Neuron (in vitro differentiated cells): ENCODE measurements around the gene BTBD7.

Experiments used
- H2AFZ ChIP-seq: one replicate; pipeline ENCODE4 v1.6.1; 2013; ENCODE audit warnings: low read depth, mild to moderate bottlenecking, inconsistent platforms, low read length, moderate library complexity
- H3K27me3 ChIP-seq: one replicate; pipeline ENCODE4 v1.6.1; 2013; ENCODE audit warnings: low read length; ENCODE audit not compliant: insufficient read depth
- H3K36me3 ChIP-seq: one replicate; pipeline ENCODE4 v1.6.1; 2013; ENCODE audit warnings: low read length; ENCODE audit not compliant: insufficient read depth
- H3K4me1 ChIP-seq: one replicate; pipeline ENCODE4 v1.6.1; 2013; ENCODE audit warnings: low read length; ENCODE audit not compliant: insufficient read depth
- H3K4me3 ChIP-seq: 2 replicates; pipeline ENCODE4 v1.5.1; 2013; ENCODE audit warnings: mild to moderate bottlenecking, low read length, moderate library complexity
- H3K9me3 ChIP-seq: one replicate; pipeline ENCODE4 v1.6.1; 2013; ENCODE audit warnings: low read length

The BTBD7 gene

DNA sequence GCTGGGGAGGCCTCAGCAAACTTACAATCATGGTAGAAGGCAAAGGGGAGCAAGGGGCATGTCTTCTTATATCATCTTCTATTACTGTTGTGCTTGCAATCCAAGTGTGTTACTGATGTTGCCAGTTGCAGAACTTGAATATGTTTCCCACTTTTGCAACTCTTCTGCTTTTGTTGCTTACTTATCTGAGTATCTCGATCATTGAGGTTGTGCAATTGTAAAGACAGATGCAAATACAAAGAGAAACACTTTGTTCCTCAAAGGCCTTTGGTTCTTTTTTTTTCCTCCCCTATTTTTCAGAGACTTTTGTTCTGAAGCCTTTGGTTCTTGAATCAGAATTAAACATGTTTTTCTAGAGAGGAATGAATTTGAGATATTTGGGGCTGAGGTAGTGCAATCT lies 10.4 kb upstream of the BTBD7 start:
- Histone ChIP-seq H3K4me3 (no peak overlapping the region), H3K4me1 (peaks cover 13% of the 10 kb centered on the region), H3K27me3 (no peaks in the 10 kb centered on the region), H3K9me3 (peaks cover 2% of the 10 kb centered on the region), H3K36me3 (no peaks in the 10 kb centered on the region), H2AFZ (peak overlapping the region; percentile 61)

DNA sequence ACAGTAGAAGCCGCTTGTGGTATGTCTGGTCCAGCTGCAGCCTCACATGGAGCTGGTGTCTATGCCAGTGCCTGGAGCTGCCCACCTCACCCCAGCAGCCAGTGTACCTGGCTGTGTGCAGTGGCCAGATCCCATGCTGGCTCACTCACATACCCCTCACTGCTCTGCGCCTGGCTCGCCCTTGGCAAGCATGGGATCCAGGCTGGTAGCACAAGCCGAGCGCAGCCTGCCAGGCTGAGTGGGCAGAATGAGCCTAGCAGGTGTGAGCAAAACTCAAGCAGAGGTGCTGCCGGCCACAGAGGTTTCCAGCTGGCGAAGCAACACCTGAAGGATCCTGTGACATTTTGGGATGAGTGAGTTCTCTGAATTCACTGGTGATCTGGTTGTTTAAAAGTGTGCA lies 5.0 kb upstream of the BTBD7 start:
- Histone ChIP-seq H3K9me3 (peaks cover 14% of the 10 kb centered on the region), H3K4me3 (no peak overlapping the region), H3K4me1 (peaks cover 10% of the 10 kb centered on the region), H3K27me3 (no peaks in the 10 kb centered on the region), H3K36me3 (no peaks in the 10 kb centered on the region), H2AFZ (no peak overlapping the region)

DNA sequence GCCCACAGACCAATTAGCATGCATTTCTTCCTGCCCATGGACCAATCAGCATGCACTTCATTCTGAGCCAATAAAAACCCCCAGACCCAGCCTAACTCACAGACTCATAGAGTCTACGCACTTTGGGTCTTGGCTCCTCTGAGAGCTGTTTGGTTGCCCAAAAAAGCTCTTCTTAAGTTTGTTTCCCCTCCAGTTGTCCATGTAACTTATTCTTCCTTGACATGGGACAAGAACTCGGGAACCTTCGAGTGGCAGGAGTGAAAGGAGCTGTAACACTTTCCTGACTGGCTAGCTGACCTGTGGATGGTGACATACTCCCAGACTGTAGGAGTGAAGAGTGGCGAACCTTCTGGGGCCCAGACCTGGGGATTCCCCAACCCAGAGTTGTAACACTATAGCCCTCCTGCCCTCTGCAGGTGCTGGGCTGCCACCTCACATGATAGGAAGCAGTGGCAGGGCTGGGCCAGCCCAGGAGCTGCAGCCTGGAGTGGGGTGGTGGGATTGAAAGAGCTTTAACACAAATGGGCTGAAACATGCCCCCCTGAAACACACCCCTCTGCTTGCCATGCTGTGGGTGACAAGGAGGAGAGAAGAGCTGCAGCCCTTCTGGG lies 4.4 kb upstream of the BTBD7 start:
- Histone ChIP-seq H2AFZ (no peak overlapping the region), H3K4me1 (peaks cover 10% of the 10 kb centered on the region), H3K36me3 (no peaks in the 10 kb centered on the region), H3K27me3 (no peaks in the 10 kb centered on the region), H3K9me3 (peaks cover 14% of the 10 kb centered on the region), H3K4me3 (no peak overlapping the region)

DNA sequence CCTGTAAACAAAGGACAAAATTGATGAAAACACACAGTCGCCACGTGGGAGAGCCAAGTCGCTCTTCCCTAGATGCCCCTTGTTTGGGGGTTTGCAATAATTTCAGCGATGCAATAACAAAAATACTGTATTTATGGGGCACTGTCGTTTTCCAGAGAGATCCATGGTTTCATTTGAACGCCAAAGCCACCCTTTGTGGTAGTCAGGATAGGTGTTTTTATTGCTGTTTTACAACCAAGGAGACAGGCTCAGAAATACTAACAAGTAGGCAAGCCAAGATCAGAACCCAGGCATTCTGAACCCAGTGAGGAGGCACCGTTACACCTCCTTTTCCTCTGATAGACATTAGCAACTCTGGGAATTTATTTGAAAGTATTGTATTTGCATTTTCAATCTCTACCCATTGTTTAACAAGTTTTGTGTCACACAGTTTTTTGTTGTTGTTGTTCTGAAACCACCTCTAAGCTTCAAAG lies 831 bp upstream of the BTBD7 start:
- Histone ChIP-seq H3K27me3 (no peaks in the 10 kb centered on the region), H3K4me1 (peaks cover 26% of the 10 kb centered on the region), H3K9me3 (peaks cover 12% of the 10 kb centered on the region), H3K36me3 (no peaks in the 10 kb centered on the region), H3K4me3 (peak overlapping the region; percentile 63), H2AFZ (peak overlapping the region; percentile 74)

DNA sequence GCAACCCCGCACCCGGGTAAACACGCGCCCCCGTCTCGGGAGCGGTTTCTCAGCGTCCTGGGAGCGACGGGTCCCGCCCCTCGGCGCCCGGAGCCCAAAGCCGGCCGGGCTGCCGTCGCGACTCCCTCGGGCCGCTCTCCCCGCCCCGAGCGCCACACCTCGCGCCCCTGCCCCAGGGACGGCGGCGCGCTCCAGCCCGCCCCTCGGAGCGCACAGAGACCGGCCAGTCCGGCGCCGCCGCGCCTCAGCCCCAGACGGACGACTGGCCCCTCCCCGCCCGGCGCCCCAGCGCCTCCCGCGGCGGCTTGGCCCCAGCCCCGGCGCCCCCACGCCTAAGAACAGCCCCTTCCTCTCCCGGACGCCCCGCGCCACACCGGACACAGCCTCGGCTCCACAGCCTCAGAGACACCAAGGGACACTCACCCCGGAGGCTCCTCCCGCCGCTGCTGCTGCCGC lies 411 bp downstream of the BTBD7 start:
- peaks cover 6% of the 10 kb centered on the region for H3K9me3 ChIP-seq
- H3K36me3 ChIP-seq = no peaks in the 10 kb centered on the region
- H3K4me1 ChIP-seq = peaks cover 26% of the 10 kb centered on the region

DNA sequence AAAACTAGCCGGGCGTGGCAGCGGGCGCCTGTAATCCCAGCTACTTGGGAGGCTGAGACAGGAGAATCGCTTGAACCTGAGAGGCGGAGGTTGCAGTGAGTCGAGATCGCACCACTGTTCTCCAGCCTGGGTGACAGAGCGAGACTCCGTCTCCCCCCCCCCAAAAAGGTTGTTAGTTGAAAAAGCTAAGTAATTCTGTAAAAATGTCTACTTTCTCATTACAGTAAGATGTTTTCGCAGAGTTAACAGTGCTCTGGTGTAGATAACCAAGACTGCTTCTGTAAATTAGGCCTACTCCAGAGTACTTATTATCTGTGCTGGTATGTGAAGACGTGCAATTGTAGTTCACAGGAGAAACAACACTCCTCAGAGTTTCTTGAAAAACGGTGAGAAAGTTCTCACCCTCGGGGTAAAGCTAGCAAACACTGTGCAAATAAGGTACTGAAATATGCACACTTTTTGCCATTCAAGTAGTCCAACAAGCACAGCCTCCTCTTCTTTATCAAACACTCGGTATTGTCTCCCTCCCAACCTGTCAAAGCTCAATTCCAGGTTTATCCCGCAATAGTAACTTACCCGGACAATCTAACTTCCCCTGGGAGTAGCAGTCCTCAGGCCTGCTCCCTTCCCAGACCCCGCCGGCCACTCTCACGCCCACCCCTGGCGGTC lies 974 bp downstream of the BTBD7 start:
- Histone ChIP-seq H2AFZ (peak overlapping the region; percentile 93), H3K9me3 (peaks cover under 1% of the 10 kb centered on the region), H3K4me3 (peak overlapping the region; percentile 63), H3K27me3 (no peaks in the 10 kb centered on the region), H3K4me1 (peaks cover 26% of the 10 kb centered on the region), H3K36me3 (no peaks in the 10 kb centered on the region)

More for the DNA sequence above, 411 bp downstream of the BTBD7 start:
- peak overlapping the region; percentile 63 for H3K4me3 ChIP-seq
- peak overlapping the region; percentile 93 for H2AFZ ChIP-seq
- no peaks in the 10 kb centered on the region for H3K27me3 ChIP-seq

DNA sequence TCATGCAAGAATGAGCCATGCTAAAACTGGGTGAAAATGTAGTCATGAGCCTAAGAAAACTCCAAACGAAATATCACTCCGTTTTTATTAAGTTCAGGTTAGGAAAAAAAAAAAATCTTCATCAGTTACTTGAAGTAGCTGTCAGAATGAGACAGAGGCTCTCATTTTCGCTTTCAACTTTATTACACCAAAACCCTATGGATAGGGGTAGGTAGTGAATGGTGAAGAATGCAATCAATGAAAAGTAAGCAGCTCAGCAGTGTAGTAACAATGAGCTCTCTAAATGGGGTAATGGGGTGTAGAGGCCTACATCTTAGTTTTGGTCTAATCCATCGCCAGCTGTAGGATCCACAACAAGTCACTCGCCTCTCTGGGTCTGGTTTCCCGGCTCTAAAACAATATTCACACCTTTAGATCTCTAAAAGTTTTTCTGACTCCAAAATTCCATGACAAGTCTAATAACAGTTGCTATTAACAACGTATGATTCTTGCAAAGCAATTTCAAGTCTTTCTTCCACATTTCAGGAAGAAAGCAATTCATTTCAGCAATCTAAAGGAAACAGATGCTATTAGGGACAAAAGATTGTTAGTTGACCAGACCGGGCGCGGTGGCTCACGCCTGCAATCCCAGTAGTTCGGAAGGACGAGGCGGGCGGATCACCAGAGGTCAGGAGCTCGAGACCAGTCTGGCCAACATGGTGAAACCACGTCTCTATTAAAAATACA lies 1.7 kb downstream of the BTBD7 start:
- peak overlapping the region; percentile 63 for H3K4me3 ChIP-seq
- H3K36me3 ChIP-seq = no peaks in the 10 kb centered on the region
- no peak overlapping the region for H2AFZ ChIP-seq
- peaks cover 26% of the 10 kb centered on the region for H3K4me1 ChIP-seq
- H3K27me3 ChIP-seq = no peaks in the 10 kb centered on the region
- no peaks in the 10 kb centered on the region for H3K9me3 ChIP-seq

DNA sequence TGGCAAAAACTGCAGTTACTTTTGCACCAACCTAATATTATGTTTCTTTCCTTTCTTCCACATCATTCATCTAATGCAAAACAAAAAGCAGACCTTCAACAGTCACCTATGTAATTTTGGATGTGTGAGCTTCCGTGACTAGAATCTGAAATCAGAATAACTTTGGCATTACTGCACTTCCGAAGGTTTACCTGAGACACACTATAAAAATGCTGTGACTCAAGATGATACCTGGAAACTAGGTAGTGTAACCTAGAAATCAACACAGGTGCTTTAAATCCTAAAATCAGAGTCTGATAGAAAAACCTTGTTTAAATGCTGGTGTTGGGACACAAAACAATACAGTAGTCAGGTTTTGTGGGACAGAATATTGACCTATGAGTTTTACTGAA lies 2.2 kb downstream of the BTBD7 start:
- Histone ChIP-seq H3K4me3 (no peak overlapping the region), H3K4me1 (peaks cover 26% of the 10 kb centered on the region), H2AFZ (no peak overlapping the region), H3K9me3 (no peaks in the 10 kb centered on the region), H3K36me3 (no peaks in the 10 kb centered on the region), H3K27me3 (no peaks in the 10 kb centered on the region)

DNA sequence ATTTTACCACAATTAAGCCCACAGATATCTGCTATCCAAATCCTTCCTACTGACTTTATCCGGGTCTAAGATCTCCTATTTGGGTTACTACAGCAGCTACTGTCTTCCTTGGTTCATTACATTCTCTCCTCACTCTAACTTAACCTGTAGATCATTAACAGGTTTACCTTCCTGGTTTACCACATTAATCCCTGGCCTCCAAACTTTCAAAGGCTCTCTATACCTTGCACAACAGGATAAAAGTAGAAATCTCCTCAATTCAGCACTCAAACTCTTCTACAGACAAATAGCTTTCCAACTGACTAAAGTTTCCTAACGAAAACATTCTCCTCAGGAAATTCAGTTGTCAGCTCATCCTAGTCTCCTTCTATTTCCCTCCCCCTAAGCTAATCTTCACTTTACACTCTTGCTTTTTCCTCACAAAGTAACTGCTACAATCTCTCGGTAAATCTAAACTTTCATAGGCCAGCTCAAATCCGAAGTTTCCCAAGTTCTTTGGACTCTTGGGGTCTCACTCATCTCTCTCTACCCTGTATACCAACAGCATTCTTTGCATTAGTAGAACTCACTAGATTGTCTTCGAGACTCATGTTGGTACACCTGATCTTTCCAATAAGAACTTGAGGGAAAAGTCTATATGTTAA lies 2.7 kb downstream of the BTBD7 start:
- Histone ChIP-seq H3K4me3 (no peak overlapping the region), H3K36me3 (no peaks in the 10 kb centered on the region)

DNA sequence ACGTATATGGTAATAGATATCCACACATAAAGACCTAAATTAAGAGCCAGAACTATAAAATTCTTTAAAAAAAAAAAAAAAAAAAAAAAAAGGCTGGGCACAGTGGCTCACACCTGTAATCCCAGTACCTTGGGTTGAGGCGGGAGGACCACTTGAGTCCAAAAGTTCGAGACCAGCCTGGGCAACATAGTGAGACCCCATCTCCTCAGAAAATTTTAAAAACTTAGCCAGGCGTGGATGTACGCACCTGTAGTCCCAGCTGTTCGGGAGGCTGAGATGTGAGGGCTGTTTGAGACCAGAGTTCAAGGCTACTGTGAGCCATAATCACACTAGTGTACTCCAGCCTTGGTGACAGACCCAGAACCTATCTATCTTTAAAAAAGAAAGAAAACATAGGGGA lies 4.3 kb downstream of the BTBD7 start:
- Histone ChIP-seq H3K4me3 (no peak overlapping the region), H3K27me3 (no peaks in the 10 kb centered on the region), H2AFZ (no peak overlapping the region), H3K4me1 (peaks cover 17% of the 10 kb centered on the region), H3K36me3 (peaks cover 10% of the 10 kb centered on the region), H3K9me3 (no peaks in the 10 kb centered on the region)

More for the DNA sequence above, 2.7 kb downstream of the BTBD7 start:
- Histone ChIP-seq H2AFZ (no peak overlapping the region), H3K9me3 (no peaks in the 10 kb centered on the region), H3K4me1 (peaks cover 26% of the 10 kb centered on the region), H3K27me3 (no peaks in the 10 kb centered on the region)

DNA sequence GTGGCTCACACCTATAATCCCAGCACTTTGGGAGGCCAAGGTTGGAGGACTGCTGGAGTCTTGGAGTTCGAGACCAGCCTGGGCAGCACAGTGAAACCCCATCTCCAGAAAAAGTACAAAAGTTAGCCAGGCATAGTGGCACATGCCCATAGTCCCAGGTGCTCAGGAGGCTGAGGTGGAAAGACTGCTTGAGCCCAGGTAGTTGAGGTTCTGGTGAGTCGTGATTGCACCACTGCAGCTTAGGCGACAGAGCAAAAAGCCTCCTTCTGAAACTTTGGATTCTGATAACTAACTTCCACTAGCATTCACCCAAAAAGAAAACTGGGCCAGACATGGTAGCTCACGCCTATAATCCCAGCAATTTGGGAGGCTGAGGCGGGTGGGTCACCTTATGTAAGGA lies 6.6 kb downstream of the BTBD7 start:
- H3K36me3 ChIP-seq = peaks cover 21% of the 10 kb centered on the region
- H3K27me3 ChIP-seq = no peaks in the 10 kb centered on the region
- H3K9me3 ChIP-seq = no peaks in the 10 kb centered on the region
- H3K4me1 ChIP-seq = peaks cover 7% of the 10 kb centered on the region
- H2AFZ ChIP-seq = no peak overlapping the region
- no peak overlapping the region for H3K4me3 ChIP-seq

DNA sequence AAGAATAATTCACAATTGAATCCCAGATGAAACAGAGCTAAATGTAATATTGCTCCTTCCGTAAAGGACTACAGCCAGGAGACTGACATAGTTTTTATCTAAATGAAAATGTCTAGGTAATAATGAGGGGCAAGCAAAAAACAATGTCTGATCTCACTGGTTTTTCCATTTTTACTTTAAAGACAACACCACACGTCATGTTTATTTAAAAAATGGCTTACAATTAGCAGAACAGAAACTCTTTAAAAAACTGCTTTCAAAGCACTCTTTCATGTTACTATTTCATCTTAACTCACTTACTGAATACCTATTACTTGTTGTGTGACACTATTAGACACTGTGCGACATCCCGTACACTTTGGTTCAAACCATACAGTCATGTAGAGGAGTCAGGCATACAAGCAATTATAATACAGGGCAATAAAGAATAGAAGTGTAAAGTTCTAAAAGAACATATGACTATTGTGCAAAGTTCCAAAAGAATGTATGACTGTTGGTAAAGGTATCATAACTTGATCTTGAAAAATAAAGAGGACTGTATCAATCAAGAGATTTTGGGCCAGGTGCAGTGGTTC lies 9.1 kb downstream of the BTBD7 start:
- Histone ChIP-seq H3K36me3 (peaks cover 21% of the 10 kb centered on the region), H3K27me3 (no peaks in the 10 kb centered on the region), H3K4me3 (no peak overlapping the region), H3K9me3 (no peaks in the 10 kb centered on the region), H2AFZ (no peak overlapping the region), H3K4me1 (no peaks in the 10 kb centered on the region)
